ENCODE measurements around the gene CR1.
"Not testable (repeated sequence)": the region's sequence is repeated elsewhere in the genome, so short reads cannot be mapped to it uniquely, and the experiment has no call there.

CR1 gene

DNA sequence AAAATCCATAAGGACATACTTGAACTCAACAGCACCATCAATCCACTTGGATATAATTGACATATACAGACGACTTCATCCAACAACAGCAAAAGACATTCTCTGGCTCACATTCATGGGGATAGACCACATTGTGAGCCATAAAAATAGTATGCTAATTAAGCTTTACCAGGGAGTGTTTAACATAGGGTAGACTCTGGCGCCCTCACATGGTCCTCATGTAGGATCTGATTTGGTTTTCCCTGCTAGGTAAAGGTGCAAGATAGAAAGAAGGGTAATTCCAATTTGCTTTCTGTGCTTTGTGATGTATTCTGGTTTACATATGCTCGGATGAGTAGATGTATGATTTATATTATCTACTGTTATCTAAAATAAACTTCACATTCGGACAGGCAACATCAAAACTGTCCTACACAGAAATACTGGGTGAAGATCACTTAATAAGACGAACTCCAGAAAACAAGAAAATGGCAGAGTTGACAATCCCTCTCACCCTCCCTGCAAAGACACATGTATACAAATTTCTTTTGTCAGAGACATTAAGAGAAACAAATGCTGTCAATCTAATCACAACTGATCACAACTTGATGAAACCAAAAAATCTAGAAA is 176.7 kb downstream of the CR1 start:
- DNase-seq (ENCODE audit: low read depth in 2 of 2), result no peak

DNA sequence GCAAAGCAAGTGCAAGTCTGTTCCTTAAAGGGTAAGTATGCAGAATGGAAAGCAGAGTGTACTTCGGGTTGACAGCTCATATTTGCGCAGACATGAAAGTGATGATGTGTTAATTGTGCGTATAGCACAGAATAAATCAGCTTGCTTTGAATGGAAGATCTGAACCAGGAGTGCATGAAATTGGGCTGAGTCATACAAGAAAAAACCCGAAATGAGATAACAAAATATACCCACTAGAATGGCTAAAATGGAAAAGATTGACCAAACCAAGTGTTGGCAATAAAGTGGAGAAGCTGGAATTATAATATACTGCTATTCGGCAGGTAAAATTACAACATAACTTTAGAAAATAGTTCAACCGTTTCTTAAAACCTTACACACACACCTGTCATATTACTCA is 177.4 kb downstream of the CR1 start:
- DNase-seq (ENCODE audit: low read depth in 2 of 2), result no peak

- no peak for DNase-seq (ENCODE audit: low read depth in 2 of 2)
Measured at GRCh38 chr1:207676153-207676552, 180.2 kb downstream of the CR1 start.

DNA sequence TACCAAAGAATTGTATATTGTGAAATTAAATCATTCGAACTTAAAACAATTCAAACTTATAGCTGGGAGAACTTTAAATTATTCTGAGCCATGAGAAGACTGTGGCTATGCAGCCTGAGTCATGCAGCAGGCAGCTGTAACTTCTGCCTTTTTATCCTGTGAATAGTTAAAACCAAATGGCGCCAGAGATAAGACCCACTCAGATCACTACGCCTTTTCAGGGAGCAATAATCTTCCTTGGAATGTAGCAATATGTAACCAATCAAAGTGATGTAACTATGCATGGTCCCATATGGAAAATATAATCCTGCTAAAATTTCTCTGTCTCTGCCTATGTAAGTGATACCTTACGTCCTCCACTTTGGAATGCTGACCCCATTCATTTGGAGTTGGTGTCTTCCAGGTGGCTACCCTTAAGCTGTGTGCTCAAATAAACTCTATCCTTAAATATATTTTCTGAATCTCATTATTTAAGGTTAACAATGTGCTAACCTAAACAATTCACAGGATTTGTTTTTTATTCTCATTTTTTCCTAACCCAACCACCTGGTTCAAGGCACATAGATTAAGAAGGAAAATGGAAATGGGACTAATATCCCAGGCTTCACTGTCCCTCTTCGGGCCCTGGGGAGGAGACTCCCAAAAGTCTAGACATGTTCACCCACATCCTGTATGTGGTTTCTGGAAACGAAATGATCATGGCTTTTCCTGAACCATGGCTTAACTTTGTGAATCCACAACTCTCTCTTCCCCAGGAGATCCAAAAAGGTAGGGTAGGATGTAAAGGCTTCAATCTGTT is 184.8 kb downstream of the CR1 start:
- DNase-seq (ENCODE audit: low read depth in 2 of 2), result not testable (repeated sequence)

GRCh38 chr1:207682872-207683434 is 187.0 kb downstream of the CR1 start:
- DNase-seq (ENCODE audit: low read depth in 2 of 2), result not testable (repeated sequence)

DNA sequence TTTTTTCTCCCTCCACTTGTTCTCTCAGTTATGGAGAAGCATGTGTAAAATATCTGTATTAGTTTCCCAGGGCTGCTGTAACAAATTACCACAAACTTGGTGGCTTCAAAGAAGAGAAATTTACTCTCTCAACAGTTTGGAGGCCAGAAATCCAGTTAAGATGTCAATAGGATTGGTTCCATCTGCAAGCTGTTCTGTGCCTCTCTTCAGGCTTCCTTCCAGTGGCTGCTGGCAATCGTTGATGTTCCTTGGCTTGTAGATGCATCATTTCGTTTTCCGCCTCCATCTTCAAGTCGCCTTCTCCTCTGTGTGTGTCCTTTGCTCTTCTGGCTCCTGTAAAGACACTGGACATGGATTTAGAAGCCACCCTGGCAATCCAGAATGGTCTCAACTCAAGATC is 194.6 kb downstream of the CR1 start:
- not testable (repeated sequence) for DNase-seq (ENCODE audit: low read depth in 2 of 2)

DNA sequence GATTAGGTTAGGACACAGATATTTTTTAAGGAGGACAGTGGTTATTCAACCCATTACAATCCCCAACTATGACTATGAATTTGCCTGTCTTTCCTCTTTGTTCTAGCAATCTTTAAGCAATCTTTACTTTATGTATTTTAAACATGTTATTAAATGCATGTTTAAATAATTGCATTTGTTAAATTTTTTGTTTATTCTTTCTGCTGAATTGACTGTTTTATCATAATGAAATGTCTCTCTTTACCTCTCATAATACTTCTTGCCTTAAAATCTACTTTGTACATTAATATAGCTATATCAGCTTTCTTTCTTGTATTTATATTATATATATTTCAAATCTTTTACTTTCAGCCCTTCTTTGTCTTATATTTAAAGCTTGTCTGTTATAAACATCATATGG is 195.1 kb downstream of the CR1 start:
- DNase-seq (ENCODE audit: low read depth in 2 of 2), result no peak
